GM12878 (cell line): Measurements from ENCODE around the gene ECEL1. TPM values are rescaled to one million over a fixed set of nuclear protein-coding genes. Genes with fewer than 3 reads are reported as not detected.

Experiments
- ATAC-seq: fragments of 200-7000 bp; cut with Tn5 transposase; 3 replicates; pipeline ENCODE4 v1.9.1; 2020; ENCODE audit warnings: mild to moderate bottlenecking, moderate library complexity
- BruUV-seq: library from RNA; stranded (reverse); fragments of 400-500 nt; replicated peaks from 2 replicates; lab custom pipeline; 2021; lab: Mats Ljungman, UMichigan
- CTCF ChIA-PET: fragments of 300-600 bp; sonication (Branson Sonifier 250); formaldehyde crosslinking; extraction: SDS; loops from one replicate; lab custom pipeline; 2021; ENCODE audit warnings: inconsistent platforms; lab: Yijun Ruan, JAX
- POLR2A ChIA-PET: fragments of 350-600 bp; formaldehyde crosslinking; extraction: SDS; loops from one replicate; lab custom pipeline; 2021; ENCODE audit warnings: inconsistent platforms; lab: Charles Lee
- RAD21 ChIA-PET: fragments of 300-600 bp; sonication (Branson Sonifier 250); formaldehyde crosslinking; loops from one replicate; lab custom pipeline; 2023; ENCODE audit warnings: antibody characterized with exemption; ENCODE audit not compliant: unreplicated experiment; lab: Charles Lee
- SMC1A ChIA-PET: fragments of 300-600 bp; sonication (Branson Sonifier 250); formaldehyde crosslinking; loops from one replicate; lab custom pipeline; 2023; ENCODE audit not compliant: unreplicated experiment, uncharacterized antibody; lab: Charles Lee
- DNase-seq: peaks from one replicate; pipeline ENCODE4 v3.0.0-alpha.2; 2011; ENCODE audit warnings: low read depth, low spot score
- FAIRE-seq: peaks from 3 replicates; lab custom pipeline; 2011; peaks lifted over from hg19 to GRCh38; lab: Jason Lieb, UNC
- H2AFZ ChIP-seq: 2 replicates; pipeline ENCODE4 v1.6.0; 2011; ENCODE audit warnings: low read depth, low read length, control low read depth; ENCODE audit not compliant: control insufficient read depth
- H3K27ac ChIP-seq: 2 replicates; pipeline ENCODE4 v1.5.1; 2011; ENCODE audit warnings: control low read depth; ENCODE audit not compliant: control insufficient read depth, insufficient read depth
- H3K27me3 ChIP-seq, 2 experiments: replicated peaks in 1 of 2; 2 replicates each; pipeline versions ENCODE4 v1.6.0 to v1.6.1; 2011; ENCODE audit warnings: low read length in 1 of 2; ENCODE audit not compliant: control insufficient read depth in 2 of 2, insufficient read depth in 2 of 2
- H3K36me3 ChIP-seq, 2 experiments: 2 replicates each; pipeline ENCODE4 v1.5.1; 2011; ENCODE audit warnings: low read length in 1 of 2; ENCODE audit not compliant: control insufficient read depth in 2 of 2, insufficient read depth in 2 of 2
- H3K4me1 ChIP-seq: 2 replicates; pipeline ENCODE4 v1.6.1; 2011; ENCODE audit warnings: mild to moderate bottlenecking, low read length, moderate library complexity, mixed read lengths; ENCODE audit not compliant: control insufficient read depth, insufficient read depth
- H3K4me2 ChIP-seq: 2 replicates; pipeline ENCODE4 v1.6.0; 2011; ENCODE audit warnings: control low read depth; ENCODE audit not compliant: control insufficient read depth, insufficient read depth
- H3K4me3 ChIP-seq: fragments of 200-600 bp; sonication (generic); 2 replicates; pipeline ENCODE4 v1.5.1; 2016
- H3K79me2 ChIP-seq: 2 replicates; pipeline ENCODE4 v1.6.0; 2011; ENCODE audit warnings: low read length; ENCODE audit not compliant: control insufficient read depth, insufficient read depth
- H3K9ac ChIP-seq: 2 replicates; pipeline ENCODE4 v1.8.0; 2011; ENCODE audit warnings: low read length, control low read depth, mixed read lengths; ENCODE audit not compliant: control insufficient read depth, insufficient read depth
- H3K9me3 ChIP-seq: replicated peaks from 3 replicates; pipeline ENCODE4 v1.5.1; 2011; ENCODE audit warnings: mild to moderate bottlenecking, low read length; ENCODE audit not compliant: control insufficient read depth, insufficient read depth
- H4K20me1 ChIP-seq: 2 replicates; pipeline ENCODE4 v1.6.0; 2011; ENCODE audit not compliant: control insufficient read depth, insufficient read depth
- E4F1 ChIP-seq: fragments of 450-650 bp; IDR thresholded peaks from 2 replicates; pipeline ENCODE4 v1.6.1; 2018; ENCODE audit warnings: borderline replicate concordance, mild to moderate bottlenecking; ENCODE audit not compliant: partially characterized antibody
- HDAC6 ChIP-seq: fragments of 200-600 bp; sonication (generic); IDR thresholded peaks from one replicate; pipeline ENCODE4 v1.8.0; 2017; ENCODE audit warnings: antibody characterized with exemption; ENCODE audit not compliant: unreplicated experiment
- RCOR1 ChIP-seq: conservative IDR thresholded peaks from 2 replicates; pipeline ENCODE4 v1.6.1; 2012; ENCODE audit warnings: low read depth, low read length, improper control_type of control experiment
- REST ChIP-seq: IDR thresholded peaks from 2 replicates; pipeline ENCODE4 v1.6.1; 2012; ENCODE audit warnings: mild to moderate bottlenecking, low read depth, low read length
- TAF1 ChIP-seq: IDR thresholded peaks from 2 replicates; pipeline ENCODE4 v1.6.1; 2011; ENCODE audit warnings: mild to moderate bottlenecking, low read depth, low read length, borderline replicate concordance
- ZSCAN29 ChIP-seq: fragments of 450-650 bp; IDR thresholded peaks from 2 replicates; pipeline ENCODE4 v1.6.1; 2017; ENCODE audit warnings: mild to moderate bottlenecking, moderate library complexity
- WGBS: methylation state at CpG from one replicate; pipeline ENCODE4 v1.1.6; 2016; ENCODE audit warnings: low lambda C conversion rate; ENCODE audit not compliant: insufficient replicate concordance, insufficient coverage; ENCODE audit errors: missing lambda C conversion rate; 5-methylcytosine and 5-hydroxymethylcytosine counted together
- in situ Hi-C: fragments of 300-500 bp; cut with MboI; formaldehyde crosslinking; loops from 9 replicates; pipeline ENCODE4 v1.14.3; 2018; ENCODE audit warnings: mixed read lengths
- intact Hi-C: fragments of 100-400 bp; cut with micrococcal nuclease; formaldehyde crosslinking; loops from one replicate; pipeline ENCODE4 v1.14.2; 2022; ENCODE audit not compliant: unreplicated experiment
- polyA plus RNA-seq, 11 experiments: library from polyadenylated mRNA; depleted of rRNA in 4 of 11; unstranded in 6 of 11; stranded (reverse) in 5 of 11; fragments of >200 nt; fragmentation: Nextera tagmentation in 4 of 11; fragmentation: Illumina TruSeq in 1 of 11; extraction: Ambion mirVana in 4 of 11; extraction: Trizol in 1 of 11; gene quantifications; 1 replicate in 1 of 11; 2 replicates in 10 of 11; pipeline versions ENCODE4 v1.2.1 to v1.2.3, GENCODE V29; 2011 to 2016; ENCODE audit warnings: inconsistent platforms in 2 of 11, missing spikeins in 2 of 11, low read depth in 1 of 11
- total RNA-seq, 4 experiments: library from RNA; depleted of rRNA in 3 of 4; stranded (reverse); fragments of >200 nt in 3 of 4; fragmentation: Illumina TruSeq in 1 of 4; extraction: Trizol in 1 of 4; gene quantifications; 2 replicates each; pipeline versions ENCODE4 v1.2.1 to v1.2.3, GENCODE V29; 2013 to 2021

The ECEL1 gene
- total and polyA plus RNA-seq, 10 of the 15 experiments (the other 5 are each of a cell fraction or from before 2014, with no cell fraction given), result not detected

- no peaks in the 10 kb centered on the region for H3K36me3 ChIP-seq
- no peak overlapping the region for H3K27ac ChIP-seq
- H2AFZ ChIP-seq, result no peak overlapping the region
- peaks cover 0 to 19% of the 10 kb centered on the region in 2 experiments; a peak in 3 of 4 replicates for H3K27me3 ChIP-seq
- ChIA-PET SMC1A (no interaction called here), RAD21 (no interaction called here), POLR2A (no interaction called here), CTCF (no interaction called here)
- intact Hi-C loops (no loop called here), in situ Hi-C loops (no loop called here)
- H3K4me1 ChIP-seq, result no peaks in the 10 kb centered on the region
- H3K9ac ChIP-seq, result no peak overlapping the region
- H3K4me2 ChIP-seq, result no peak overlapping the region
- no peaks in the 10 kb centered on the region for H4K20me1 ChIP-seq
- DNase-seq, result no peak
- H3K79me2 ChIP-seq, result no peaks in the 10 kb centered on the region
- H3K4me3 ChIP-seq, result no peak overlapping the region
- BruUV-seq, result no TSS peak
- 61% methylated on average over 5 of the region's 5 CpGs for WGBS
- ATAC-seq, result no peak
- H3K9me3 ChIP-seq, result no peaks in the 10 kb centered on the region
- FAIRE-seq, result no peak
- TF ChIP-seq RCOR1 (no peak), HDAC6 (no peak), REST (no peak), TAF1 (no peak), E4F1 (no peak), ZSCAN29 (no peak)
Observed at GRCh38 chr2:232488721-232489300, 1.2 kb upstream of the ECEL1 start.
